NCI-H2107 treated with DMSO at 0.1 percent for 48 hours (cell line): ENCODE data around the gene EIPR1.
"Not testable (repeated sequence)": the region's sequence is repeated elsewhere in the genome, so short reads cannot be mapped to it uniquely, and the experiment has no call there.

Experiments used
- DNase-seq: peaks from one replicate; lab custom pipeline; 2025; ENCODE audit not compliant: unreplicated experiment; lab: John Stamatoyannopoulos, UW

The EIPR1 gene

GRCh38 chr2:3182848-3183247 is 194.8 kb downstream of the EIPR1 start:
- no peak for DNase-seq

GRCh38 chr2:3181416-3182010 is 196.1 kb downstream of the EIPR1 start:
- DNase-seq: no peak

- not testable (repeated sequence) for DNase-seq
Measured at GRCh38 chr2:3180909-3181221, 196.8 kb downstream of the EIPR1 start.

- DNase-seq: no peak
Measured at GRCh38 chr2:3180082-3180908, 197.3 kb downstream of the EIPR1 start.

- no peak for DNase-seq
Measured at GRCh38 chr2:3179626-3180025, 198.0 kb downstream of the EIPR1 start.

GRCh38 chr2:3179208-3179607 is 198.4 kb downstream of the EIPR1 start:
- no peak for DNase-seq

- DNase-seq: no peak
Measured at GRCh38 chr2:3178578-3179031, 199.0 kb downstream of the EIPR1 start.

- DNase-seq: no peak
Measured at GRCh38 chr2:3177891-3178577, 199.6 kb downstream of the EIPR1 start.

- DNase-seq: no peak
Measured at GRCh38 chr2:3176869-3177255, 200.8 kb downstream of the EIPR1 start.

- DNase-seq: no peak
Measured at GRCh38 chr2:3176071-3176868, 201.3 kb downstream of the EIPR1 start.

- no peak for DNase-seq
Measured at GRCh38 chr2:3175568-3175955, 202.1 kb downstream of the EIPR1 start.

GRCh38 chr2:3174626-3175567 is 202.7 kb downstream of the EIPR1 start:
- no peak for DNase-seq

- no peak for DNase-seq
Measured at GRCh38 chr2:3173031-3173430, 204.6 kb downstream of the EIPR1 start.

GRCh38 chr2:3172265-3172935 is 205.2 kb downstream of the EIPR1 start:
- DNase-seq: no peak

GRCh38 chr2:3171564-3172264 is 205.9 kb downstream of the EIPR1 start:
- DNase-seq: no peak

GRCh38 chr2:3170792-3171455 is 206.7 kb downstream of the EIPR1 start:
- no peak for DNase-seq

GRCh38 chr2:3169106-3169870 is 208.3 kb downstream of the EIPR1 start:
- DNase-seq: no peak
